ENCODE measurements around the gene GALNT5. TPM values are rescaled to one million over a fixed set of nuclear protein-coding genes. Genes with fewer than 3 reads are reported as not detected.

The GALNT5 gene
- total RNA-seq, 1 donor from 2014 or later, result 0.30 TPM

DNA sequence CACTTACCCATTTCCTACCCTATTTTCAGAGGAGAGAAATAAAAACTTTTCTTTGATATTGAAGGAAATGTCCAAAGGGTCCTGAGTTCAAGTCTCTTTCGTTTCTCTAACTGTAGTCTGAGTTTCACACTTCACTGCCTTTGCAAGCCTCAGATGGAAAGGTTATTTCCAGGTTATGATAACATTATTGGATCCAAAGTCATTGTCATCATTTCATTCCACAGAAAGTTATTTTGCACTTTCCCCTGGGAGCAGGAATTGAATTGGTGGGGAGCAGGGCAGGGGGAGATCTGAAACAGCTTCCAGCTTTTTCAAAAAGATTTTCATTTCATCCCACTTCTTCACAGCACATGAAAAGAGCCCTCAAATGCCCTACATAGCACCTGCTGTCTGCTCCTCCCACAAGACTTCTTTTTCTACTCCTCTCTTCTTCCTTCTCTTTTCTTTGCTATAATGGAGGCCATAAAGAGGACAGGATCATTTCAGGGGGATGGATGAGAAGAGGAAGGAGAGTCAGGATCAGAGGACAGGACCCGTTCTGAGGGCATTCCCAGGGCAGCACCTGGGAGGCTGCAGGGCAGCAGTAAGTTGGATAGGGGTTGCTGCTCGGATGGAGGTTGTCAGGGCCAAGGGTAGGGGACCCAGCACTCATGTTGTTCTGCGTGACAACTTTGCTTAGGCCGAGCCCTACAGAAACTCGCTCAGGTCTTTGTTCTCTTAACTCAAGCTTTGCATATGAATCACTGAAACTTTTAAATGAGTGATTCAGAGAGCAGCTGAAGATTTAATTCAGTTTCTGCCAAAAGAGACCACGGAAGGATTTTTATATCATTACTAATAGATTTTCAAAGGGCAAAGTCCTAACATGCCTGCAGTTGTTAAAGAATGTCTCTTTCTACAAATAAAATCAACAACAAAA lies 11.4 kb upstream of the GALNT5 start:
- no peak for ATAC-seq
- intact Hi-C loops (cut with DNase I), result no loop called here
- no peak for DNase-seq (ENCODE audit: missing footprints)

DNA sequence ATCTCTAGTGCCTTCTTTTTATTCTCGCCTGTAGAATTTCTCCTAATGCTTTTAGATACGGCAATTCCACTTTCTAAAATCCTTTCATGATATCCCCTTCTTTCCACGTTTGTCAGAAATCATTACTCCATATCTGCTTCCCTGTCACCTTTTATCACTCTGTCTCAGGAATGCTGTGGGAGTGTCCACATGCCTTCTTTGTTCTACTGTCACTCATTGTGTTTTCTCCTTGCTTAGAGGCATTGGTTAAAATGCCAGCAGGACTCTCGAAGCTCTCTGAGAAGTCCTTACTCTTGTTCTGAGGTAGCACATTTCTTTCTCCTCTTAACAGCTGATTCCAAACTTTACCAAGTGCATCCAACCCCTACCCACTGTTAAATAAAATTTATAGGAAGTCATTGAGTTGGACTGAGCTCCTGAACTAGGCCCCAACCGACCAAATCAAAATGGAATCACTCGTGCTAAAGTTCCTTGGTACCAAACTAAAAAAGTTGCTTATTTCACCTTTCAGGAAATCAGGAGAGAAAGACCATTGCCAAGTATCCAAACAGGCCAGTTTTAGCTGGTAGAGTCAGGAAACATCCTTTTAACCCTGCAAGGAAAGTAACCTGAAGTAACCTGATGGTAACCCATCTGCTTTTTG lies 10.6 kb upstream of the GALNT5 start:
- DNase-seq (ENCODE audit: missing footprints) (no peak), ATAC-seq (no peak)
- intact Hi-C loops (cut with DNase I), result no loop called here

DNA sequence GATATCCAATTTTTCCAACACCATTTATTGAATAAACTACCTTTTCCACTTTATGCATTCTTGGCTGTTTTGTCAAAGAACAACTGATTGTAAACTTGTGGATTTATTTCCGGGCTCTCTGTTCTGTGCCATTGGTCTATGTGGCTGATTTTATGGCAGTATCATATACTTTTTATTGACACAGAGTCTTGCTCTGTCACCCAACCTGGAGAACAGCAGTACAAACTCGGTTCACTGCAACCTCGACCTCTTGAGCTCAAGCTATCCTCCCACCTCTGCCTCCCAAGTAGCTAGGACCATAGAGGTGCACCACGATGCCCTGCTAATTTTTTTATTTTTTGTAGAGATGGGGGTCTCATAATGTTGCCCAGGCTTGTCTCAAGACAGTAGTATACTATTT lies 6.7 kb upstream of the GALNT5 start:
- ATAC-seq (no peak), DNase-seq (ENCODE audit: missing footprints) (no peak)
- intact Hi-C loops (cut with DNase I), result no loop called here

DNA sequence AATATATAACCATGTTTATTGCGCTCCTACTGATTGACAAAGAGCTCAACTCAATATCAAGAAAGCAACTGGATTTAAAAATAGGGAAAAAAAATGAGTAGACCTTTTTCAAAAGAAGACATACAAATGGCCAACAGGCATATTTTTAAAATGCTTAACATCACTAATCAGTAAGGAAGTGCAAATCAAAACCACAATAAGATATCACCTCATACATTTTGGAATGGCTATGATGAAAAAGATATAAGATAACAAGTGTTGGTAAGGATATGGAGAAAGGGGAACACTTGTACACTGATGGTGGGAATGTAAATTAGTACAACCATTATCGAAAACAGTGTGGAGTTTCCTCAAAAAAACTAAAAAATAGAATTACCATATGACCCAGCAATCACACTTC lies 5.6 kb upstream of the GALNT5 start:
- intact Hi-C loops (cut with DNase I), result no loop called here
- DNase-seq (ENCODE audit: missing footprints), result no peak

DNA sequence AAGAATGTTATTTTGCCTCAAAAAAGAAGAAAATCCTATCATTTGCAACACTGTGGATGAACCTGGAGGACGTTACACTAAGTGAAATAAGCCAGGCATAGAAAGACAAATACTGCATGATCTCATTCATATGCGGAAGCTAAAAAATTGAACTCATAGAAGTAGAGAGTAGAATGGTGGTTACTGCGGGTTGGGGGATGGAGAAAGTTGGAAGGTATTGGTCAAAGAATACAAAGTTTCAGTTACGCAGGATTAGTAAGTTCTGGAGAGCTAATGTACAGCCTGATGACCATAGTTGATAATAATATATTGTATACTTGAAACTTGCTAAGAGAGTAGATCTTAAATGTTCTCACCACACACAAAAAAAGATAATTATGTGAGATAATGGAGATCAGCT lies 5.0 kb upstream of the GALNT5 start:
- no peak for DNase-seq (ENCODE audit: missing footprints)
- ATAC-seq, result no peak
- intact Hi-C loops (cut with DNase I), result no loop called here

More for the DNA sequence above, 5.6 kb upstream of the GALNT5 start:
- ATAC-seq, result no peak

DNA sequence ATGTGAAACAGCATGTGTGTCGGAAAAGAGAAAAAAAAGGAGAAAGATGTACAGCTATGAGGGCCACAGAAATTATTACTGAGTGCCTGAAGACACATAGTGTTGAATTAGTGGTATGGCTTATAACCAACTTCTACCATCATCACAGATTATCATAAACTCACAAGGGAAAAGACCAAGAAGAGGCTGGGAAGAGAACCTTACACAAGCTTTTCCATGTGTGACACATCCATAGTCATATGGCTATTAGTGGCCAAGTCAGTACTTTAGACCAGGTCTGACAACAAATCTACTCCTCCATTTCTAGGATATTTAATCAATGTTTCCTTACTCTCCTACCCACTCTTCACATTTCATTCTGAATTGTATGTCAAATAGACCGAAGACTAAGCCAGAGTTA lies 3.5 kb upstream of the GALNT5 start:
- ATAC-seq (no peak), DNase-seq (ENCODE audit: missing footprints) (no peak)
- intact Hi-C loops (cut with DNase I), result no loop called here

DNA sequence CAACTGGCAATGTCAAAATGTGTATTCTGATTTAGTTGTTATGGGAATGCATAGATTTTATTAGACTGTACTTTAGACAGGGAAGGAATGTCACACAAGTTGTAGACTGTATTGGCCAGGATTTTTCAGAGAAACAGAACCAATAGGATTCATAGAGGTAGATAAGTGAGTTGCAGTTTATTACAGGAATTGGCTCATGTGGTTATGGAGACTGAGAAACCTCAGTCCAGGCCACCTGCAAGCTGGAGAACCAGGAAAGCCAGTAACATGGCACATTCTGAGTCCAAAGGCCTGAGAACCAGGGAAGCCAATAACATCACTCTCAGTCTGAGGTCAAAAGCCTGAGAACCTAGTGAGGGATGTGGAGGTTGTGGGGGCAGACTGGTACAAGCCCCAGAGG lies 1.8 kb upstream of the GALNT5 start:
- intact Hi-C loops (cut with DNase I), result no loop called here
- no peak for ATAC-seq
- no peak for DNase-seq (ENCODE audit: missing footprints)

DNA sequence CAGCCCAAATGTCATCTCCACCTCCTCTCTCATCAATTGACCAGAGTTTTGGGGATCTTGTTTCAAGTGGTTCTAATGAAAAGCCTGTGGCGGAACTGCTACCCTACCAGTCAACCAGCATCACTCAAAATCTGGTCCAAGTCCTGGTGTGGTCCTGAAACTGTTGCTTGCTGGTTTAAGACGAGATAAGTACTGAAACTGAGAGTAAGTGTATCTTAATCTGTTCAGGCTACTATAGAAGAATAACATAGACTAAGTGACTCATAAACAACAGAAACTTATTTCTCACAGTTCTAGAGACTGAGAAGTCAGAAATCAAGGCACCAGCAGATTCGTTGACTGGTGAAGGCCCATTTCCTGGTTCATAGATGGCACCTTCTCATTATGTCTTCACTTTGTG lies 879 bp upstream of the GALNT5 start:
- intact Hi-C loops (cut with DNase I), result no loop called here
- ATAC-seq (no peak), DNase-seq (ENCODE audit: missing footprints) (no peak)

DNA sequence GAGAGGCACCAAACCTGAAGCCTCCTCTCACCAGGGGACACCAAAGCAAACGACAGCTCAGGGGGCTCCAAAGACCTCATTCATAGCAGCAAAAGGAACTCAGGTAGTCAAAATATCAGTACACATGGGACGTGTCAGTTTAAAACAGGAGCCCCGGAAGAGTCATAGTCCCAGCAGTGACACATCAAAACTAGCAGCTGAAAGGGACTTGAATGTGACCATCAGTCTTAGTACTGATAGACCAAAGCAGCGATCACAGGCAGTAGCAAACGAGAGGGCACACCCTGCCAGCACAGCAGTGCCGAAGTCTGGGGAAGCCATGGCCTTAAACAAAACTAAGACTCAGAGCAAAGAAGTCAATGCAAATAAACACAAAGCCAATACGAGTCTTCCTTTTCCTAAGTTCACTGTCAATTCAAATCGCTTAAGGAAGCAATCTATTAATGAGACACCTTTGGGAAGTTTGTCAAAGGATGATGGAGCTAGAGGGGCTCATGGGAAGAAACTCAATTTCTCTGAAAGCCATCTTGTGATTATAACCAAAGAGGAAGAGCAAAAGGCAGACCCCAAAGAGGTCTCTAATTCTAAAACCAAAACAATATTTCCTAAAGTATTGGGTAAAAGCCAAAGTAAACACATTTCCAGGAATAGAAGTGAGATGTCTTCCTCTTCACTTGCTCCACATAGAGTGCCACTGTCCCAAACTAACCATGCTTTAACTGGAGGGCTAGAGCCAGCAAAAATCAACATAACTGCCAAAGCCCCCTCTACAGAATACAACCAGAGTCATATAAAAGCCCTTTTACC lies 1.2 kb downstream of the GALNT5 start:
- intact Hi-C loops (cut with DNase I), result no loop called here
- ATAC-seq, result no peak
- DNase-seq (ENCODE audit: missing footprints), result no peak

DNA sequence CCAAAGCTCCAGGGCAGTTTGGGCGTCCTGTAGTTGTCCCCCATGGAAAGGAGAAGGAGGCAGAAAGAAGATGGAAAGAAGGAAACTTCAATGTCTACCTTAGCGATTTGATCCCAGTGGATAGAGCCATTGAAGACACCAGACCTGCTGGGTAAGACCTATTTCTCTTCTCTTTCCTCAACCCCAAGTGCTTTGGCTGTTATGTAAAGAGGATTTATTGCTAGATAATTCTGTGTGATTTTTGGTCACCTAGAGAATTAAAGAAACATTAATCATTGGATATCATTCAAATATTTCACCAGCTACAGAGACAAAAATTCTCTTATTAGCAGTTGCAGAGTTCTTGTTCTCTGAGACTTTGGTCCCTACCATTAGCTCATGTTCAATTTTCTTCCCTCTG lies 1.9 kb downstream of the GALNT5 start:
- DNase-seq (ENCODE audit: missing footprints) (no peak), ATAC-seq (no peak)
- intact Hi-C loops (cut with DNase I), result no loop called here

DNA sequence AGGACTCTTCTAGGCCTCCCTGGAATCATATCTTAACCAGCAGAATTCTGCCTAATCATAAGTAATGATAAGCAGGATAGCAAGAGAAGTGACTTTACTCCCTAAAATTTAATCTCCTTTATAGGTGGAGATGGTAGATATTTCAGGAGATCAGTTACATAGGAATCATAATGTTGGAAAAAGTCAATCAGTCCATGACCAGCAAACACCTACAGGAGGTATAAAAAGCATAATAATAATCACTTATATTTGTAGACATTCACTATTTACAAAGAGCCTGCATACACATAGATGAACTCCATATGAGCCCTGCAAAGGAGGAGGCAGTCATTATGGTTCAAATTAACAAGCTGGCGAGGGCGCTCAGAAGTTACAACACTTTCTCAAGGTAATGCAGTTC lies 2.5 kb downstream of the GALNT5 start:
- ATAC-seq, result no peak
- intact Hi-C loops (cut with DNase I), result no loop called here
- no peak for DNase-seq (ENCODE audit: missing footprints)

DNA sequence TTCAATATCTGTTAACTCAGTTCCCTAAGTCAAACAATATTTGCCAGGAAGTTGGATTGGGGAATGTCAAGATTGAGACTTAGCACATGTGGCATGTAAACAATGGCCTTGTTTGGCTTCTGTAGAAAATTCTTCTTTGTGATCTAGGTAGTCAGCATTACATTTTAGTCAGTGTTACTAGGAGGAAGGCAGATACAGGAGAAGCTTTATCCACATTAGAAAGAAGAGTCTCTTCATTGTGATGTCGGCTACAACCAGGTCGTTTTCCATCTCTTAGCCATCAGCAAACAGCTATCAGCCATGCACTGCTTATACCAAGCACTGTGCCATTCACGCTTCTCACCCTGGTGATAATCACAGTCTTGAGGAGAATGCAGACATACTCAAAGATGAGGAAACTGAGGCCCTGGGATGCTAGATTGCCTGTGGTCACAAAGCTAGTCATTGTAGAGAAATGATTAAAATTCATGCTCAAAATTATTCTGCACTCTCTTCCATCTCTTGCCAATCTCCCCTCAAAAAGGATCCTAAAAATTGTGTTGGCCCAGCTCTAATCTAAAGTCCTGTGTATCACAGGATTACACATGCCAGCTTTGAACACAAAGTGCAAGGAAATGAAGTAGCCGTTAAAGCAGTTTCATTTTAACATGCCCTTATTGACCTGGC lies 3.2 kb downstream of the GALNT5 start:
- DNase-seq (ENCODE audit: missing footprints), result no peak
- peak; percentile 53 for ATAC-seq
- intact Hi-C loops (cut with DNase I), result no loop called here

DNA sequence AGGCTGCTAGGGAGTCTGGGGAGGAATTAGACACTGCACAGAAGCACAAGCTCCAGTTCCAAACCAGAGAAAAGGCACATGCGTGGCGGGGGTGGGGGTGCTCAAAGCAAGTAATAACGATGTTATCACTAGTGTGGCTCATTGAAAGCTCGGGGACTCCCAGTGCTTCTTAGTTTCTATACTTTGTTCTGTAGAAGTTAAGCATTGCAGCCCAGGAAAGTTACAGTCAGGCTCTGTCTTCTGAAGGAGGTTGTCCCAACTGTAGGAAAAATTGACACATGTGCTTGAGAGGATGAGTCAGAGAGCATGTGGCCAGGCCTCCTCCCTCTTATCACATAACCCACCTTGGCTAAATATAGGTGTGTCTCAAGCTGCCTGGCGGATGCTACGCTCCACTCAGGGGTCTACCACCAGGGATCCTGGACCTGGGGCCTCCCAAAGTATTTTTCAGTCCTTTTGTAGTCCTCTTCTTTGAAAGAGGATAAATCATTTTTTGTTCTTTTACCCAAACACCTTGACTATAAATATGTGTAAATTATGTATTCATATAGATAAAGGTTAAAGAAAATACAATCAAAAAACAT lies 3.8 kb downstream of the GALNT5 start:
- intact Hi-C loops (cut with DNase I), result no loop called here
- DNase-seq (ENCODE audit: missing footprints) (no peak), ATAC-seq (peak; percentile 20)

DNA sequence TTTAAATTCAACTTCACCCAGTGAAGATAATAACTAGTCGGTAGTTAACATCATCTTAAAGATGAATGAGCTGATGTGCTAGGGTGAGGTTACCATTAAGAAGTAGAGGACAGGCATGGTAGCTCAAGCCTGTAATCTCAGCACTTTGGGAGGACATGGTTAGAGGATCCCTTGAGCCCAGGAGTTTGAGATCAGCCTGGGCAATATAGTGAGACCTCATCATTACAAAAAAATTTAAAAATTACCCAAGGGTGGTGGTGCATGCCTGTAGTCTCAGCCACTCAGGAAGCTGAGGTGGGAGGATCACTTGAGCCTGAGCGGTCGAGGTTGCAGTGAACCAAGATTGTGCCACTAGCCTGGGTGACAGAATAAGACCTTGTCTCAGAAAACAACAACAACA lies 4.7 kb downstream of the GALNT5 start:
- intact Hi-C loops (cut with DNase I), result no loop called here
- DNase-seq (ENCODE audit: missing footprints) (no peak), ATAC-seq (no peak)

DNA sequence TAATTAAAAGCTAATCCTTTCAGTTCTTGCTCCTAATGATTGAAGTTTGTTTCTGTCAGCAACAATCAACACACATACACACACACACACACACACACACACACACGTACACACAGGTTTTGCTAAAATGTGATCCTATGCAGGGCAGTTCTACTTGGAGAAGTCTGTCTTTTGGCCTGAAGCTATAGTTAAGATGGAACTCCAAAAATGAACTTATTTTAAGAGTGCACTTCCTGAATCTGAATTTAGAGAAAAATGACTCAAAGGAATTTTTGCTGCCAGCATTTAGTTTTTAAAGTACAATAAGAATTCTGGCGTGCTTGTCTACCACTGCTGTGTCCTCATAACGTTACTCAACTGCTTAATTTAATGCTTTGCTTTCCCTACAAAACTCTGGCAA lies 6.6 kb downstream of the GALNT5 start:
- DNase-seq (ENCODE audit: missing footprints) (no peak), ATAC-seq (no peak)
- intact Hi-C loops (cut with DNase I), result no loop called here

DNA sequence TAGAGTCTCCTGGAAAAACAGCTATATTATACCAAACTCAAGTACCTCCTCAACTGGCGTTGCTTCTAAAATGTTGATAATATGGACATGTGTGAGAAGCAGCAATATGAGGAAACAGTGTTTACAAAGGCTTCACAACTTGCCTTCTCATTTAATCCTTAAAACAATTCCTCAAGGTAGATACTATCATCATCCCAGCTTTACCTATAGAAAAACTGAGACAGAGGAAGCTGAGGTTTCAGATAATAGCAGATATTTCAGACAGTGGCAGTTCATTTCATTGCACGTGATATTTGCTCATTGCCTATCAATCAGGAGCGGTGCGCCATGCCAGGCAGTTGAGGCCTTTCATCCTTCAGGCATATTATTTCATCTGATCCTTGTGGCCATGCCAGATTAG lies 8.3 kb downstream of the GALNT5 start:
- no peak for ATAC-seq
- intact Hi-C loops (cut with DNase I), result no loop called here
- DNase-seq (ENCODE audit: missing footprints), result no peak

DNA sequence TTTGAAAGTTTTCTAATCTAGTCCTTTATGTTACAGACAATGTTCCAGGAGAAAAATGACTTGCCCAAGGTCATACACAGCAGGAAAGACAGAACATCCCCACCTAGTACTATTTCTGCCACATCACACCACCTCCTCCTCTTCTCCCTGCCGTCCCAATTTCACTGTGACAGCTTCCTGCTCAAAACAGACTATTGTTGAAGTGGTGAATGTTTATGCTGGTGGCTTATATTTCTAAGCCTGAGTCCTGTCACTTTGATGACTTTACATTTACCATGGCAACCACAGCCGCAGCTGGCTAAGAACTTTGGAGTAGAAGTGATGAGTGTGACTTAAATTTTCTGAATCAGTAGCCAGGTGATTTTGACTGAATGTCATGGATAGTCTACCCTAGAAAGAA lies 10.0 kb downstream of the GALNT5 start:
- intact Hi-C loops (cut with DNase I), result no loop called here
- DNase-seq (ENCODE audit: missing footprints) (no peak), ATAC-seq (no peak)

DNA sequence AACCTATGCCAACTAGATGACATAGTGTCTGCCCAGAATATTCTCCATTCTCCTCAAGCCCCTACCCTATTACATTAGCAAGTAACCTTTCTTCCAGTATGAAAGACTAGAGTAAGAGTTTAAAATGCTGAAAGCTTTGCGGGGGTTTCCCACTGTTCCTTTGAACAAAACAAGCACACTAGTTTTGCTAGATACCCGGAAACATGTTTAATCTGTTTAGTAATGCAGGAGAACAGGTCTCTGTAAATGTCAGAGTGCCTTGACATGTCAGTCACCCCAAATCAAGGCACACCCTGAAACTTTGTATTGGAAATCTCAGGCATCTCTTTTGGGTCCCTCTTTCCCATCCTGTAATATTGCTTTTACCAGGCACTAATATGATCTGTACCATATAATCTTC lies 11.6 kb downstream of the GALNT5 start:
- no peak for DNase-seq (ENCODE audit: missing footprints)
- ATAC-seq, result no peak
- intact Hi-C loops (cut with DNase I), result no loop called here

DNA sequence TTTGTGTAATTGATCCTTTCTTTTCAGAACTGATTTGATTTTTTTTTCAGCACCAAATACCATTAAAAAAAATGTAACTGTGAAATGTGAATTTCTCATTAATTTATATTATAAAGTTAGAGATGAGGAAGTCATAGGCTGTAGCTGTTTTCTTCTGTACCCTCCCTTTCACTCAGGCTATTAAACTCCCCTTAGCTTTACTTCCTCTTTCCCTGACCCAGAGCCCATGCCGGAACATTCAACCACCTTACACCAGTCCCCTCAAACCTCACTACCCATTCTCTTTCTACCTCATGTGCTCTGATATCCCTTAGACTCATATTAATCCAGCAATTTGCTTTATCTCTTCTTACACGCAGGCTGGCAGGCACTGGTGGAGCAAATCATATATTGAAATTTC lies 12.4 kb downstream of the GALNT5 start:
- no peak for ATAC-seq
- intact Hi-C loops (cut with DNase I), result no loop called here

More for the DNA sequence above, 12.4 kb downstream of the GALNT5 start:
- no peak for DNase-seq (ENCODE audit: missing footprints)
